ENCODE measurements around the gene PCID2. TPM values are rescaled to one million over a fixed set of nuclear protein-coding genes. Genes with fewer than 3 reads are reported as not detected.

PCID2 gene
- total RNA-seq, 1 experiment from 2014 or later = 265 TPM

DNA sequence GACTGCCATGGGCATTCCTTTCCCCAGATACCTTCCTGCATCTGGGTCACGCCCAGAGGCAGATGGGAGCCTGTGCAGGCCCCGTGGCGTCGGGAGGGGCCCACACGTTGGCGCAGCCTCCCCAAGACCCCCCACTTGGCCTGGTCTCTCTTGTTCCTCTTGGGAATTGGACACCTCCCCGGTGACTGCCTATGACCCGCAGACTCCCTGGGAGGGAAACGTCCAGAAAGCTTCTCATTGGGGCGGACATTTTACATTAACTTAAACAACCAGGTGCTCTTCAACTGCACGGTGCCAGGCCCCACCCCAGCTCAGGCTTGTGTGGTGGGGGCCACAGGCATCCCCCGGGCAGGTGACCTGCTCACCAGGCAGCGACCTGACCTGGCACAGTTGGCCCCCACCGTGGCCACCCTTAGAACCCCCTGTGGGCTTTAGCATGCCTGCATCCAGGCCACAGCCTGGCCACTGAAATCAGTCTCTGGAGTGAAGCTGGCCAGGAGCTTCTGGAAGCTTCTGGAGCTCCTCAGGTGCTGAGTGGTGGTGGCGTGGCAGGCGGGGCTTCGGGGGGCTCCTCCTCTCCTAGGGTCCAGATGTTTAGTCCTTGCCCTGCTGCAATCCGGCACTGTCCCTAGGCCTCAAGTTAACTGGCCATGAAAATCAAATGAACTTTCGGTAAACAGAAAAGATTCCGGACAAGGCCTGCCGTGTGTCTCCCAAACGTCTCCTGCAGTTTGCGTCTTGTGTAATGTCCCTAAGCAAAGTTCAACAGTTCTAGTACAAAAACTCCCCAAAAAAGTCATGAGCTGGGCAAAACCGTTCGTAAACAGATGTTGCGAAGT is 58.5 kb downstream of the PCID2 start:
- DNase-seq (ENCODE audit: low spot score) = no peak

DNA sequence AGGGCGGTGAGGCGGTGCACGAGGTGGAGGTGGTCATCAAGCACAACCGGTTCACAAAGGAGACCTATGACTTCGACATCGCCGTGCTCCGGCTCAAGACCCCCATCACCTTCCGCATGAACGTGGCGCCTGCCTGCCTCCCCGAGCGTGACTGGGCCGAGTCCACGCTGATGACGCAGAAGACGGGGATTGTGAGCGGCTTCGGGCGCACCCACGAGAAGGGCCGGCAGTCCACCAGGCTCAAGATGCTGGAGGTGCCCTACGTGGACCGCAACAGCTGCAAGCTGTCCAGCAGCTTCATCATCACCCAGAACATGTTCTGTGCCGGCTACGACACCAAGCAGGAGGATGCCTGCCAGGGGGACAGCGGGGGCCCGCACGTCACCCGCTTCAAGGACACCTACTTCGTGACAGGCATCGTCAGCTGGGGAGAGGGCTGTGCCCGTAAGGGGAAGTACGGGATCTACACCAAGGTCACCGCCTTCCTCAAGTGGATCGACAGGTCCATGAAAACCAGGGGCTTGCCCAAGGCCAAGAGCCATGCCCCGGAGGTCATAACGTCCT is 59.4 kb downstream of the PCID2 start:
- no peak for DNase-seq (ENCODE audit: low spot score)

DNA sequence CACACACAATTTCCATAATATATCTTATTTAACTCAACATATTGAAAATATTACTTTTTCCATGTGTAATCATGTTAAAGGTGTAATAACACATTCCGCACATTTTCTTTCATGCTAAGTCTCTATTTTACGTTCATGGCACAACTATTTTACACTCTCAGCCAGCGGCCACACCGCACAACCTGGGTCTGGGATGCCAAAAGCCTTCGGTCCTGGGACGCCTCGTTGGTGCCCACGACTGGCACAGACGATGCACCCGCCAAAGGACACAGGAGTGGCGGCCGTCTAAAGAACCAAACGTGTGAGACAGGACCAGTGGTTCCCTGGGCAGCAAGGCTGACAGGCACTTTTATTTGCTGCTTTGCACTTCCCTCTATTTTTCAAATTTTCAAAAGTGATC is 60.1 kb downstream of the PCID2 start:
- DNase-seq (ENCODE audit: low spot score) = no peak

DNA sequence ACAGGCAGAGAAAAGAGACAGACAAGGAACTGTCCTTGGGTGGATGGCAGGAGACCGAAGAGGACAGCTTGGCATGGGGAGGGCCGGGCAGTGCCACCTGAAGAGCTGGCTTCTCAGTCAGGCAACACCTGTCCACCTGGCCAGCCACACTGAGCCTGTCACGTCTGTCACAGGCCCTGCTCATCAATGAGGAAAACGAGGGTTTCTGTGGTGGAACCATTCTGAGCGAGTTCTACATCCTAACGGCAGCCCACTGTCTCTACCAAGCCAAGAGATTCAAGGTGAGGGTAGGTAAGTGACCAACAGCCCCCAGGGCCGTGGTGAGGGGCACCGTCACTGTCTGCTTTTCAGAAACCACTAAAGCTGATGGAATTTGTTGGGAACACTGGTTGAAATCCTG is 61.3 kb downstream of the PCID2 start:
- no peak for DNase-seq (ENCODE audit: low spot score)

DNA sequence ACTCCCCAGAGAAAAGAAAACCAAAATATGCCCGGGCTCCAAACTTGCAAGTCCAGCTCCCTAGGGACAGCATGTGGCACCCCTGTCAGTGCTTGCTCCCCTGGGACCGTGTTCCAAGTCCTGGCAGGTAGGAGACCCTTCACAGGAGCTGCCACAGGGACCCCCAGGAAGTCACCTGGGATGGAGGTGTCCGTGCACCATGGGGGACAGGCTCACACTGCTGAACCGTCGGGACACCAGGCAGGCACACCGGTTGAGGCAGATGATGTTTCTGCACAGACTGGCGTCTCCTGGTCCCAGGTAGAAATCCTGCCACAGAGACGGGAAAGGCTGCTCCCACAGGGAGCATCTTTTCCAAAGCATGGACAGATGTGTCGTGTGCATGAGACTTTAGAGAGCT is 61.7 kb downstream of the PCID2 start:
- no peak for DNase-seq (ENCODE audit: low spot score)

DNA sequence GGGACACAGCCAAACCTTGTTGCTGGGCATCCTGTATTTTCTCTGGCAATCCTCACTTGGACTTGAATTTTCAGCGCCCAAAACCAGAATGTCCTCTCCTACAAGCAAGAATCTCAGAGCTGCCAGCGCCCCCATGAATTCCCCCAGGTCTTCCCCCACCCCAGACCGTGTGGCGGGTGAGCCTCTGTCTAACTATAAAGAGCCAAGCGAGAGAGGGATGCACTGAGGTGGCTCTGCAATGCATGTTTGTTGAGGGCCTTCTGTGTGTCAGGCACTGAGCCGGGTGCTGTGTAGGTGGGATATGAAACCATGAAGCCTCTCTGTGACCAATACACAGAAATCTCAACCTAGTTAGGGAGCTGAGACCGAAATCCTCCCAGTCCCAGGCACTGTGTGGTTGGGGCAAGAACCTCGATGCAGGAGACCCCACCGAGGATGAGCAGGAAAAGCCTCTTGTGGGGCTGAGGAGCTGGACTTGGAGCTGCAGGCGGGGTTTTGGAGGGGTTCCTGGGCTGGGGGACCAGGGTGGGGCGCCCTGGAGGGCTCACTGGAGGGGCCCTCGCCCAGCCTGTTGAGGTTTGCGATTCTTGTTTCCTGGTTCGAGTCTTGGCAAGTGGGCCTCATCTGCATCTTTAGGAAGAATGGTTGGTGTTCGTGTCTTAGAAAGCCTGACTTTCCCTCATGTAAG is 62.4 kb downstream of the PCID2 start:
- DNase-seq (ENCODE audit: low spot score) = no peak

DNA sequence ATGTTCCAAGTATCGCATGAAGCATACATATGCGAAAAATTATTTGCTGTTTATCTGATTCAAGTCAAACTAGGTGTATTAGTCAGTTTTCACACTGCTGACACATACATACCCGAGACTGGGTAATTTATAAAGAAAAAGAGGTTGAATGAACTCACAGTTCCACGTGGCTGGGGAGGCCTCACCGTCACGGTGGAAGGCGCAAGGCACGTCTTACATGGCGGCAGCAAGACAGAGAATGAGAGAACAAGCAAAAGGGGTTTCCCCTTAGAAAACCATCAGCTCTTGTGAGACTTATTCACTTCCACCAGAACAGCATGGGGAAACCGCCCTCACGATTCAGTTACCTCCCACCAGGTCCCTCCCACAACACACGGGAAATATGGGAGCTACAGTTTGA is 63.0 kb downstream of the PCID2 start:
- no peak for DNase-seq (ENCODE audit: low spot score)

DNA sequence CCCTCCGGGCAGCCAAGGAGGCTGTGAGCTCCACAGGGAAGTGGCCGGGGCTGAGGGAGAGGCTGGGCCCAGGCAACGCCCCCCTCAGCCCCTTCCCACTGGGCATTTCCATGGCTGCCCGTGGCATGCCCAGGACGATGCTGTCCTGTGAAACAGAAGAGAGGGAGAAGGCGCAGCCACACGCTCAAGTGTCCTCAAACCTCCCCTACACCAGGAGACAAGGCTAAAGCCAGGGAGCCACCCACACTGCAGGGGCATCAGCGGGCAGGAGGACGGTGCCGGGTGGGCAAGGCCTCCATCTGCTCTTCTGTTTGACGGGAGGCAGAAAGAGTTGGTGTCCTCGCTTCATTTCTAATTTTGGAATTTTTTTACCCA is 64.2 kb downstream of the PCID2 start:
- no peak for DNase-seq (ENCODE audit: low spot score)

DNA sequence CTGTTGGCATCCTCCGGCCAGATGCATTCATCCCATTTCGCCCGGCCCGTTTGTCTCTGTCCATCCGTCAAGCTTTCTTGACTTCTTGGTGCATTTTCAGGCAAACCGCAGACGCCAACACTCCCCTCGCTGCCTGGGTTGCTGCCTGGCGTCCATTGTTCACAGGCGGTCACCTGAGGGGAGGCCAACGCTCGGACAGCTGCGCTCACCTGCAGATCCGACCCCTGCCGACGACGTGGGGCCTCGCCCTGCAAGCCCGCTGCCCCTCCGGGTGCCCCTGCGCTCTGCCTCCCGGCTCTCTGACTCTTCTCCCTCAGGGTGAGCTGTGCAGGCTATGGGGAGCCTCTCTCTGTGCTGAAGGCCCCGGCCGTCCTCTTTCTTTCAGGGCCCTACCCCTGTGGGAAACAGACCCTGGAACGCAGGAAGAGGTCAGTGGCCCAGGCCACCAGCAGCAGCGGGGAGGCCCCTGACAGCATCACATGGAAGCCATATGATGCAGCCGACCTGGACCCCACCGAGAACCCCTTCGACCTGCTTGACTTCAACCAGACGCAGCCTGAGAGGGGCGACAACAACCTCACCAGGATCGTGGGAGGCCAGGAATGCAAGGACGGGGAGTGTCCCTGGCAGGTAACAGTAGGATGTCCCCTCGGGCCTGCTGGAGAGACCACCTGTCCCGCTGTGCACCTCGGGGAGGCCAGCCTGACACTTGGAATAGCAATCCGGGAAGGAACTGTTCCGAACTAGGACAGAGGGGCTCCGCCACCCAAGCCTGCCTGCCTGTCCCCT is 64.8 kb downstream of the PCID2 start:
- no peak for DNase-seq (ENCODE audit: low spot score)

DNA sequence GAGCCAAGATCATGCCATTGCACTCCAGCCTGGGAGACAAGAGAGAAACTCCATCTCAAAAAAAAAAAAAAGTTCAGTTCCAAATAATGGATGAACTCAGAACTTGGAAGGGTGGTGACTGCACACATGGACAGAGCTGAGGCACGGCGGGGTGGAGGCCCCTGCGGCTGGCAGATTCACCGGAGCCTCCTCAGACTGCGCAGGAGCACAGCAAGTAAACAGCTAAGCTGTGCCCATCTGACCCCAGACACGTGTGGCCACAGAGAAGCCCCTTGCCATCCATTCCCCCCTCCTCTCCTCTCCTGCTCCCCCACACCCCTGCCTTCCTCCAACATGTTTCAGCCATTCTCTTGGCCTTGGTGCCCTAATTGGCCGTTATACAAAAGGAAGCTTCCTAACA is 65.6 kb downstream of the PCID2 start:
- no peak for DNase-seq (ENCODE audit: low spot score)

DNA sequence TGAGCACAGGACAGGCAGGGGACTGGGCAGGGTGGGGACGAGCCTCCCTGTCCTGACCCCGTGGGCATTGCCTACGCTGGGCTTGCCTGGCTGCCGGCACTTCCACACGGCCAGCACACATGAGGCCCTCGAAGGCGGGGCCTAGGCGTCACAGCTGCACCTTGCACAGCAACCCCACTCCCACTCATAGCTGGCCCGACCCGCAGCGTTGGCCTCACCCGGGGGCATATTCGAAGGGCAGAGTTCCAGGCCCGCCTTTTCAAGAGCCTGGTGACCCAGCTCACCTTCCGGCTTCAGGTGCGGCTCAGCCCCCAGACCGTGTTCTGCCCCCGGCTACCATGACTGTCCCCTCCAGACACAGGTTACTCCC is 66.9 kb downstream of the PCID2 start:
- DNase-seq (ENCODE audit: low spot score) = no peak

DNA sequence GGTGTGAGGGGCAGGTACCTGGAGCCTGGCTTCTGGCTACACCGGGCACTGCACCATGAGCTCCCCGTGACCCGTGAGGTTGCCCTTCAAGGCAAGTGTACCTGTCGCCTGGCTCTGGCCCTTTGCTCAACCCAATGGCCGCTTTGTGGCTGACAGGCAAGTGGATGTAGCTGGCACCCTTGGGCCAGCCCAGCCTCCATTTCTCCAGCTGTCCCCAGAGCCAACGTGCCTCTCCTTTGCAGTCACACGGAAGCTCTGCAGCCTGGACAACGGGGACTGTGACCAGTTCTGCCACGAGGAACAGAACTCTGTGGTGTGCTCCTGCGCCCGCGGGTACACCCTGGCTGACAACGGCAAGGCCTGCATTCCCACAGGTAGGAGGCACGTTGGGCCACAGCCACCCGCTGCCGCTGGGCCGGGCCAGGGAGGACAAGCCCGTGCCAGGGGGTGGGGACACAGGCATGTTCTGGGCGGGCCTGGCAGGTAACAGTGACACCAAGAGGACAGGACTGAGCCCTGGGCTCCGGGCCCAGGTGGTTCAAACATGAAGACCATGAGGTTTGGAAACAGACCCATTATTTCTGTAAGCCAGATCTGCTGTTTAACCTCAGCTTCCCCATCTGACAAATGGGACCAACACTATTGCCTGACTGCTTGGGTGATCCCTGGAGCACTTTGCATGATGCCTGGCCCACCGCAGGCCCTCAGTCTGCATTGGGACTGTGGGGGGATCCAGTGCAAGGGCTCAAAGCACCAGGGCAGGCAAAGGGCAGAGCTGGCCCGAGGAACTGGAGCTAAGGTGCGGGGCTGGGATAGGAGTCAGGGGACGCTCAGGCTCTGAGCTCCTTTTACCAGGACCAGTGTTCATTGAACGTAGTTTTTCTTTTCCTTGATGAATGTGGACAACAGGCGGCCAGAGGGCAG is 67.5 kb downstream of the PCID2 start:
- DNase-seq (ENCODE audit: low spot score) = no peak

DNA sequence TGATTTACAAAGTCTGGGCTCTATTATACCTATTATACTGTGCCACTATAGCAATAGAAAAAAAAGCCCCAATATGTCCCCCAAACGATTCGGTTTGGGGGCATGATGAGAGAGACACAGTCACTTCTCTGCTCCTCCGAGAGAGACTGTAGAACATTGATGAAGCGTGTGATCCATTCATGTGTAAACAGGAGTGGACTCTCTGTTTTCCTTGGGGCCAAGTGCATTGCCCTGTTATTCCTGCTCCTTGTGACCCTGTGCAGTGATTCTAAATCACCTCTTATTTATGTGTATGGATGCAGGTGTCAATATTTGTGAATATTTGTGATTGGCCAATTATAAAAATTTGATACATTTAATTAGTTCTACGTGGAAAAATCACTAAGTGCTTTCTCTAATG is 68.9 kb downstream of the PCID2 start:
- DNase-seq (ENCODE audit: low spot score) = no peak

DNA sequence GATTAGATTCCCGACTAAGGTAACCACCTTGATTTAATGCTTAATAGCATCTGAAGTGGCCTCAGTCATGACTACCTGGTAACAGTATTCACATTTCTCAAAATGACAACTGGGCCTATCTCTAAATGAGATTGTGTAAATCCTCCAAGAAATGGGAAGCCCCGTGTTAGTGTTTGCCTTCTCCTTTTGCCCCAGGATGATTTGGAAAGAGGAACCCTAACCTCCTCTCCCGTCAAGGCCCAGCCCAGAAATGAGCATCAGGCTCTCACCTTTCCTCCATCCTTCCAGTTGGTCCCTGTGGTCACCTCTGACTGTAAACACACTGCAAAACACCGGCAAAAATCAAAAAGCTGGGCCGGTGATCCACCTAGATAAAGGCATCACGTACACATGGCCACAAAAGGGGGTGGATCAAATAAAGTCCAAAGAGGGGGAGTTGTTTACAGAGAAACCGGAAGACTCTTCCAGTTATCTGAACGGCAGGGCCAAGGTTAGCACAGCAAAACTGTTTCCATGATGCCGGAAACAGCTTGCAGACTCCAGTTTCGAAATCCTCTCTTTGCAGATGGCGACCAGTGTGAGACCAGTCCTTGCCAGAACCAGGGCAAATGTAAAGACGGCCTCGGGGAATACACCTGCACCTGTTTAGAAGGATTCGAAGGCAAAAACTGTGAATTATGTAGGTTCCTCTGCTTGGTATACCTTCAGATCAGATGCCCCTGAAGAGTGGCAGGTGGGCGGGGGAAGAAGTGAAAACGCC is 69.5 kb downstream of the PCID2 start:
- no peak for DNase-seq (ENCODE audit: low spot score)

DNA sequence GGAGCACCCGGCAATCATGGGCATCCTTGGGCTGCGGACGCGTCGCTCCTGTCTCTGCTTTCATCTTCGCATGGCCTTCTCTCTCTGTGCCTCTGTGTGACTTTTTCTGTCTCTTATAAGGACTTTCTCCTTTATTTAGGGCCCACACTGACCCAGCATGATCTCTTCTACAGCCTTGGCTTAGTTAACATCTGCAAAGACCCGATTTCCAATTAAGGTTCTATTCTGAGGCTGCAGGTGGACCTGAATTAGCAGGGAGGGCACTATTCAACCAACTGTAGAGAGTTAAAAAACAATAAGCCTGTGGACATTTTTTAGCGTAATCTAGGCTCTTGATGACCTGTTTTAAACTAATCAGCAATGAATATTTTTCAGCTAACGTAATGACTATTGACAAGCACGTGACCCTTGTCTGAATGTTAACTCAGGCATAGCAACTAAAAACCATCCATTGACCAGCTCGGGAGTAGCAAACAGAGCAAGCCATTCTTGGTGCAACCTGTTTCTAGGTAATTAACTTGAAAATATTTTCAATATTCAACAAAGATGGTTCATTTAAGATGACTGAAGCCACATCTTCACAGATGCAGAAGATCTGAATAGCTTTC is 70.7 kb downstream of the PCID2 start:
- no peak for DNase-seq (ENCODE audit: low spot score)

DNA sequence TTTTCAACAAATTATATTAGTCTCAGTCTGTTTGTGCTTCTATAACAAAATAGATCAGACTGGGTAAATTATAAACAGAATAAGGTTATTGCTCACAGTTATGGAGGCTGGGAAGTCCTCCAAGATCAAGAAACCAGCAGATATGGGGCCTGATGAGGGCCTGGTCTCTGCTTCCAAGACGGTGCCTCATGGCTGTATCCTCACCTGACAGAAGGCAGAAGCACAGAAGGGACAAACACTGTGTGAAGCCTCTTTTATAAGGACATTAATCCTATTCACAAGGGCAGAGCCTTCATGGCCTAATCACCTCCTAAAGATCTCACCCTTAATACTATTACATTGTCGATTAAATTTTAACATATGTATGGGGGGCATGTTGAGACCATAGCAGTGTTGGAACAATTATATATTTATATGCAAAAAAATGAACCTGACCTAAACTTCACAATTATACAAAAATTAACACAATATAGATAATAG is 73.1 kb downstream of the PCID2 start:
- no peak for DNase-seq (ENCODE audit: low spot score)

DNA sequence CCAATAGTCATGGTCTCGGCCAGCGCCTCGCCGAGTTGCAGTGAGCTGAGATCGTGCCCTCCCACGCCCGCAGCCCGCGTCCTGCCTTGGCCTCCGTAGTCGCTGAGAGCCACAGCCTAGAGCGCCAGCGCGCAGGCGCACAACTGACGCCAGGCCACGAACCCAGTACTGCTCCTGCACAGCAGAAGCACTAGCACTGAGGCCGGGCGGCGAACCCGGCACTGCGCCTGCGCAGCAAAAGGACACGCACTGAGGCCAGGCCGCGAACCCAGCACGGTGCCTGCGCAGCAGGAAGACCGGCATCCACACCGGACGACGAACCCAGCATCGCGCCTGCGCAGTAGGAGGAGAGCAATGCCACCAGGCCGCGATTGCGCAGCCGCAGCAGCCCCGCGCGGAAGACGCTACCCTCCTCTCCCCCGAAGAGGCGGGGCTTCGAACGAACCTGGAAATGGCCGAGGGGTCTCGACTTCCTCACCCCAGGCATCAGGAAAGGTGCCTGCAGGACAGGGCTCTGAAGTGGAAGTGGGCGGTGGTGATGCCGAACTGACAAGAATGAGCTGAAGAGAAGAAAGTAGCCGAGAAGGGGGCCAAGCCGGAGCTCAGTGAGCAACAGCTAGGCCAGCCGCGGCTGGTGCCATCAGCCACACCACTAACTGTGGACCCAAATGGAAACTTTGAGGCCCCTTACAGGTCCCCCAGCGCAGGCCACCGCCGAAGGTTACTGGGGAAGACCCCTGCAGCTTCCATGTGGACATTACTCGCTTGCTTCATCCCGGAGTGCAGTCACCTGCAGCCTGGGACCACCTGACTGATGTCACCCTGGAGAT is 78.3 kb downstream of the PCID2 start:
- DNase-seq (ENCODE audit: low spot score) = no peak

DNA sequence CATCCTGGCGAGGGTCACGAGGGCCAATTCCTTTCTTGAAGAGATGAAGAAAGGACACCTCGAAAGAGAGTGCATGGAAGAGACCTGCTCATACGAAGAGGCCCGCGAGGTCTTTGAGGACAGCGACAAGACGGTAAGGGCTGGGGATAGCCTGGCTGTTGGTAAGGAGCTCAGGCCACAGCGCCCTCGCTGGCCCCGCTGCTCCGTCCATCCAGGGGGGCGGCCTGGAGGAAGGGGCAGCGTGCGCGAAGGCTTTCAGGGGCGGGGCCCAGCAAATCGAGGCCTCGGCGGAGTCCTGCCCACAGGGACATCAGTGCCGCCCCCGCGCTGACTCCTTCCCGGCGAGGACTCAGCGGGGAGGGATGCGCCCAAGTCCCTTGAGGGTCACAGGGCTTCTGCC is 79.0 kb downstream of the PCID2 start:
- no peak for DNase-seq (ENCODE audit: low spot score)
